ENCODE data around the gene CEACAM19. TPM values are rescaled to one million over a fixed set of nuclear protein-coding genes. Genes with fewer than 3 reads are reported as not detected.

CEACAM19 gene
- total and polyA plus RNA-seq, 2 of the 8 experiments (the other 6 are each of a cell fraction or from before 2014, with no cell fraction given) = 3.1 to 3.4 TPM

DNA sequence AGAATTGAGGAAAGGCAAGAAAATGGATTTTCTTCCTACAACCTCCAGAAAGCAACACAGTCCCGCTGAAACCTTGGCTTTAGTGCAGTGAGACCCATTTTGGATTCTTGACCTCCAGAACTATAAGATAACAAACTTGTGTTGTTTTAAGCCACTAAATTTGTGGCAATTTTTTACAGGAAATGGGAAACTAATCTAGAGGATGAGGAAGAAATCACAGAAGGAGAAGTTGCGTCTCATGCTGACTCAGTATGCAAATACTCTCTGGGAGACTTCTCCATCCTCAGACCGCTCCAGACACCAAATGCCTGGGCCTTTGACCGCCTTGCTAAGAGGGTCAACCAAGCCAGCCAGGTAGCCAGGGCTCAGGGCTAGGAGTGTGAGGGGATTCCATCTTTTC lies 14.6 kb downstream of the CEACAM19 start:
- peaks cover 0 to 6% (median 2%) of the 10 kb centered on the region in 4 experiments; a peak in 4 of 7 replicates for H3K4me1 ChIP-seq (replicated peaks in 1 of 4; ENCODE audit: control insufficient read depth in 3 of 4, insufficient read depth in 4 of 4, low read length in 3 of 4)
- H3K23ac ChIP-seq (ENCODE audit: insufficient read length) = no peak overlapping the region
- H3K36me3 ChIP-seq (ENCODE audit: control insufficient read depth in 2 of 4, insufficient read depth in 4 of 4, low read length in 3 of 4) = no peaks in the 10 kb centered on the region
- FAIRE-seq (no peak), DNase-seq (ENCODE audit: low read depth in 1 of 2, low spot score in 2 of 2) (no peak)
- H4K91ac ChIP-seq (replicated peaks; ENCODE audit: insufficient read length, low read length) = no peak overlapping the region
- no peaks in the 10 kb centered on the region for H3K79me1 ChIP-seq (ENCODE audit: low read depth, low read length)
- no peak overlapping the region for H4K5ac ChIP-seq (ENCODE audit: insufficient read length, low read depth, low read length)
- no peaks in the 10 kb centered on the region for H3K27me3 ChIP-seq (replicated peaks in 1 of 4; ENCODE audit: control insufficient read depth in 3 of 4, extremely low read depth in 1 of 4, insufficient read depth in 3 of 4, low read length in 3 of 4)
- no peak overlapping the region for H3K4me2 ChIP-seq (ENCODE audit: insufficient read depth in 1 of 2, low read depth in 2 of 2, low read length in 2 of 2)
- no peaks in the 10 kb centered on the region for H4K20me1 ChIP-seq (replicated peaks in 1 of 2; ENCODE audit: control insufficient read depth in 1 of 2, insufficient read depth in 2 of 2, low read length in 2 of 2)
- H4K8ac ChIP-seq (ENCODE audit: extremely low read depth, insufficient read depth, low read length) = no peak overlapping the region
- H3K9me3 ChIP-seq (ENCODE audit: insufficient read depth in 2 of 2, low read depth in 1 of 2, low read length in 1 of 2) = no peaks in the 10 kb centered on the region
- H3K27ac ChIP-seq (ENCODE audit: low read depth, low read length) = no peak overlapping the region
- H3K14ac ChIP-seq (ENCODE audit: insufficient read length) = no peak overlapping the region
- no peak overlapping the region for H3K9ac ChIP-seq (replicated peaks in 1 of 4; ENCODE audit: extremely low read depth in 1 of 4, low read depth in 3 of 4, low read length in 3 of 4)
- no peak overlapping the region for H2BK20ac ChIP-seq (ENCODE audit: low read length)
- H2BK12ac ChIP-seq (ENCODE audit: low read depth, low read length) = no peak overlapping the region
- H2AFZ ChIP-seq (ENCODE audit: low read length) = no peak overlapping the region
- no peaks in the 10 kb centered on the region for H3K79me2 ChIP-seq (ENCODE audit: control insufficient read depth in 1 of 2, insufficient read depth in 2 of 2, low read length in 2 of 2)
- no peak overlapping the region for H3K56ac ChIP-seq (replicated peaks; ENCODE audit: insufficient read length, low read depth, low read length)
- H2BK120ac ChIP-seq (replicated peaks; ENCODE audit: low read depth, low read length) = no peak overlapping the region
- no peak for TF ChIP-seq MAFK (IDR thresholded peaks at IDR 0.05; ENCODE audit: low read depth, low read length)
- no peak overlapping the region for H3K4me3 ChIP-seq (ENCODE audit: extremely low read depth in 1 of 4, insufficient read depth in 2 of 4, low read depth in 3 of 4, low read length in 4 of 4)
- no peak overlapping the region for H2BK15ac ChIP-seq (ENCODE audit: low read length)
- H3K4ac ChIP-seq (replicated peaks; ENCODE audit: insufficient read length, low read depth, low read length) = no peak overlapping the region
- WGBS, 2 experiments (ENCODE audit: extremely low coverage in 1 of 2, insufficient coverage in 1 of 2, insufficient read length in 1 of 2, insufficient replicate concordance in 2 of 2, low coverage in 1 of 2, low lambda C conversion rate in 2 of 2, missing lambda C conversion rate in 1 of 2) = 84% methylated on average over 4 of the region's 4 CpGs; no CpG with 5 or more reads in 1 of the 2 experiments
- H3K23me2 ChIP-seq (ENCODE audit: low read depth, low read length) = no peaks in the 10 kb centered on the region; the same call in 1 of the 2 replicates
- ChIA-PET POLR2A (ENCODE audit: partially characterized antibody) (no interaction called here), CTCF (ENCODE audit: partially characterized antibody) (interaction anchor here (1.0 to 6.1 kb wide), 6 partner anchors 37 to 109 kb away, joined by 3 to 112 read pairs (median 4); no protein-coding TSS in a partner anchor)
- no peak overlapping the region for H2BK5ac ChIP-seq (ENCODE audit: low read depth, low read length)
- H2AK5ac ChIP-seq (ENCODE audit: low read depth, low read length) = no peak overlapping the region
- H3K18ac ChIP-seq (ENCODE audit: extremely low read depth, low read length) = no peak overlapping the region
